ENCODE measurements around the gene PIK3R6. TPM values are rescaled to one million over a fixed set of nuclear protein-coding genes. Genes with fewer than 3 reads are reported as not detected.
A peak's percentile ranks its signal among the peaks of the same experiment; 100 is the strongest.

Gene PIK3R6, protein sequence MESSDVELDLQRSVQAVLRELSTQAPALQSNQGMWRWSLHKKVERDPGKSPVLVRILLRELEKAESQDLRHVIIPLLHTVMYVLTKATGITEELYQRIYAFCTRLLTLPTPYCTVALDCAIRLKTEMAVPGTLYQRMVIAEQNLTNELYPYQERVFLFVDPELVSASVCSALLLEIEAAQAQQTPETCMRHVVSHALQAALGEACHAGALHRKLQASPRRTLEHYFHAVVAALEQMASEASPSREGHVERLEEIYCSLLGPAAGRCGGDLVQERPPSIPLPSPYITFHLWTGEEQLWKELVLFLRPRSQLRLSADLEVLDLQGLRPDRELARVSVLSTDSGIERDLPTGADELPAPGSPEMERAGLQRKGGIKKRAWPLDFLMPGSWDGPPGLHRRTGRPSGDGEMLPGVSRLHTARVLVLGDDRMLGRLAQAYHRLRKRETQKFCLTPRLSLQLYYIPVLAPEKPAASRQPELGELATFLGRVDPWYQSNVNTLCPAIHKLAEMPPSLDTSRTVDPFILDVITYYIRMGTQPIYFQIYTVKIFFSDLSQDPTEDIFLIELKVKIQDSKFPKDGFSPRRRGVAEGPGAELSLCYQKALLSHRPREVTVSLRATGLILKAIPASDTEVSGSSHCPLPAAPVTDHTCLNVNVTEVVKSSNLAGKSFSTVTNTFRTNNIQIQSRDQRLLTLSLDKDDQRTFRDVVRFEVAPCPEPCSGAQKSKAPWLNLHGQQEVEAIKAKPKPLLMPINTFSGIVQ
- 10 to 100 TPM in 1 of 4 donors, 1 to 10 TPM in 2, under 1 TPM in 1; 0.88 to 14.9 (median 2.8) TPM for total RNA-seq

DNA sequence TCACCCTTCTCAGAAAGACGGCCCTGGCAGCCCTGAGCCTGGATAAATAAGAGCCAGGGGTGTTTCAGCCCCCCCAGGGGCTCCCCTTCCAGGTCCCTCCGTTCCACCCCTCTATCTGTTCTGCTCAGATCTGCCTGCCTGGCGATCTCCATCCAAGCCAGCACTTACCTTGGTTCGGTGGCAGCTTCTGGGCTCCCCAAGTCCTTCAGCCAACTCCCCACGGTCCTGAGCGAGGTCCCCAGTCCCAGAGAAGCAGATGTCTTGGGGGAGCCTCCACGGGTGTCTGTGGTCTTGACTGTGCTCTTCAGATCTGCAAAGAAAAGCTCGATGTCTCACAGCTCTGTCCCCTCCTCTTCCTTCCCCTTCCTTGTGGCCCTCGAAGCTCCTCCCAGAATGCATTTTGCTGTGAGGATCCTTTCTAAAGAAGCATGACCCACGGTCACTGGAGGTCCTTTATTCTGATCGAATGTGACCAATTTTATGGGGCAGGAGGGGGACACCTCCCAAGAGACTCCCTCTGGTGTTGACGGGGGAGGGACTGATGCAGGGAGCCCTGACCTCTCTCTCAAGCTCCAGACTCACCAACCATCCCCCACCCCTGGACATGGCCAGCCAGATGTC, at the start of gene PIK3R6:
TSS of gene PIK3R6 (minus strand) at position 314 of the 621 bp plus-strand sequence. CDS start 17,880 bp downstream, outside the sequence.
- peak within 1 kb of the TSS; percentile 16 to 36 (median 24) for H3K4me3 ChIP-seq
- DNase-seq, result peak in 1 of 3 donors; percentile 47
- TF ChIP-seq, protein P1, sequence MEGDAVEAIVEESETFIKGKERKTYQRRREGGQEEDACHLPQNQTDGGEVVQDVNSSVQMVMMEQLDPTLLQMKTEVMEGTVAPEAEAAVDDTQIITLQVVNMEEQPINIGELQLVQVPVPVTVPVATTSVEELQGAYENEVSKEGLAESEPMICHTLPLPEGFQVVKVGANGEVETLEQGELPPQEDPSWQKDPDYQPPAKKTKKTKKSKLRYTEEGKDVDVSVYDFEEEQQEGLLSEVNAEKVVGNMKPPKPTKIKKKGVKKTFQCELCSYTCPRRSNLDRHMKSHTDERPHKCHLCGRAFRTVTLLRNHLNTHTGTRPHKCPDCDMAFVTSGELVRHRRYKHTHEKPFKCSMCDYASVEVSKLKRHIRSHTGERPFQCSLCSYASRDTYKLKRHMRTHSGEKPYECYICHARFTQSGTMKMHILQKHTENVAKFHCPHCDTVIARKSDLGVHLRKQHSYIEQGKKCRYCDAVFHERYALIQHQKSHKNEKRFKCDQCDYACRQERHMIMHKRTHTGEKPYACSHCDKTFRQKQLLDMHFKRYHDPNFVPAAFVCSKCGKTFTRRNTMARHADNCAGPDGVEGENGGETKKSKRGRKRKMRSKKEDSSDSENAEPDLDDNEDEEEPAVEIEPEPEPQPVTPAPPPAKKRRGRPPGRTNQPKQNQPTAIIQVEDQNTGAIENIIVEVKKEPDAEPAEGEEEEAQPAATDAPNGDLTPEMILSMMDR (IDR thresholded peaks at IDR 0.05), result no peak
- peak in 1 of 2 donors; percentile 24 for TF ChIP-seq POLR2A (IDR thresholded peaks at IDR 0.05)

GRCh38 chr17:8916466-8916865, 49.0 kb upstream of the PIK3R6 start:
- Histone ChIP-seq H3K36me3 (no peaks in the 10 kb centered on the region), H3K27me3 (no peaks in the 10 kb centered on the region), H3K4me1 (peaks cover 0 to 4% (median 0%) of the 10 kb centered on the region in 4 donors), H3K27ac (peak overlapping the region in 2 of 4 donors; percentile 22 to 46), H3K4me3 (no peak overlapping the region), H3K9me3 (peaks cover 0 to 5% (median 0%) of the 10 kb centered on the region in 4 donors)
- TF ChIP-seq, protein P1 (IDR thresholded peaks at IDR 0.05), result no peak
- TF ChIP-seq POLR2A (IDR thresholded peaks at IDR 0.05), result no peak
- no peak for DNase-seq

More for the DNA sequence above, at the start of gene PIK3R6:
- Histone ChIP-seq H3K4me1 (no peaks in the 10 kb centered on the region), H3K36me3 (no peaks in the 10 kb centered on the region), H3K27me3 (no peaks in the 10 kb centered on the region), H3K9me3 (no peaks in the 10 kb centered on the region), H3K27ac (peak within 1 kb of the TSS in 1 of 4 donors; percentile 49)

- no peak for DNase-seq
- Histone ChIP-seq H3K4me3 (no peak overlapping the region), H3K36me3 (no peaks in the 10 kb centered on the region), H3K4me1 (peaks cover 0 to 4% (median 0%) of the 10 kb centered on the region in 4 donors), H3K27ac (no peak overlapping the region), H3K9me3 (peaks cover 0 to 5% (median 0%) of the 10 kb centered on the region in 4 donors), H3K27me3 (no peaks in the 10 kb centered on the region)
- TF ChIP-seq, protein P1 (IDR thresholded peaks at IDR 0.05), result no peak
- no peak for TF ChIP-seq POLR2A (IDR thresholded peaks at IDR 0.05)
Observed at GRCh38 chr17:8914554-8914953, 47.1 kb upstream of the PIK3R6 start.

GRCh38 chr17:8913879-8914278, 46.4 kb upstream of the PIK3R6 start:
- peaks cover 0 to 4% (median 0%) of the 10 kb centered on the region in 4 donors for H3K4me1 ChIP-seq
- H3K4me3 ChIP-seq, result no peak overlapping the region
- TF ChIP-seq, protein P1 (IDR thresholded peaks at IDR 0.05), result no peak
- no peak for TF ChIP-seq POLR2A (IDR thresholded peaks at IDR 0.05)
- no peaks in the 10 kb centered on the region for H3K36me3 ChIP-seq
- DNase-seq, result no peak
- peaks cover 0 to 5% (median 0%) of the 10 kb centered on the region in 4 donors for H3K9me3 ChIP-seq
- H3K27ac ChIP-seq, result no peak overlapping the region
- H3K27me3 ChIP-seq, result no peaks in the 10 kb centered on the region

GRCh38 chr17:8913091-8913490, 45.6 kb upstream of the PIK3R6 start:
- no peak for TF ChIP-seq POLR2A (IDR thresholded peaks at IDR 0.05)
- TF ChIP-seq, protein P1 (IDR thresholded peaks at IDR 0.05), result no peak
- H3K4me3 ChIP-seq, result no peak overlapping the region
- H3K4me1 ChIP-seq, result peaks cover 0 to 4% (median 0%) of the 10 kb centered on the region in 4 donors
- H3K36me3 ChIP-seq, result no peaks in the 10 kb centered on the region
- no peak overlapping the region for H3K27ac ChIP-seq
- peaks cover 0 to 4% (median 0%) of the 10 kb centered on the region in 4 donors for H3K9me3 ChIP-seq
- DNase-seq, result no peak
- H3K27me3 ChIP-seq, result no peaks in the 10 kb centered on the region
